K562 (cell line): ENCODE data around the gene ZNF408. TPM values are rescaled to one million over a fixed set of nuclear protein-coding genes. Genes with fewer than 3 reads are reported as not detected.

Source experiments
- ATAC-seq: fragments of 200-7000 bp; cut with Tn5 transposase; 3 replicates; pipeline ENCODE4 v1.9.1; 2020; ENCODE audit warnings: moderate library complexity
- BruUV-seq: library from RNA; stranded (reverse); fragments of 400-500 nt; replicated peaks from 2 replicates; lab custom pipeline; 2021; lab: Mats Ljungman, UMichigan
- CTCF ChIA-PET: fragments of 300-600 bp; formaldehyde crosslinking; extraction: SDS; loops from one replicate; lab custom pipeline; 2021; ENCODE audit warnings: low intra/inter-chr PET ratio; lab: Yijun Ruan, JAX
- POLR2A ChIA-PET: fragments of 300-600, 350-650 bp; sonication (Branson Sonifier 250); formaldehyde crosslinking; extraction: SDS; loops from one replicate; lab custom pipeline; 2021; ENCODE audit warnings: antibody characterized with exemption, inconsistent platforms; lab: Yijun Ruan, JAX
- DNase-seq, 4 experiments: peaks; one replicate each; pipeline versions ENCODE4 v3.0.0 to v3.0.0-alpha.2; 2011 to 2018; ENCODE audit warnings: low spot score in 3 of 4, mixed read lengths in 3 of 4; ENCODE audit errors: extremely low read depth in 1 of 4
- FAIRE-seq: peaks from 2 replicates; lab custom pipeline; 2011; peaks lifted over from hg19 to GRCh38; lab: Jason Lieb, UNC
- H2AFZ ChIP-seq: 2 replicates; pipeline ENCODE4 v1.6.0; 2011; ENCODE audit warnings: low read depth, low read length, control low read depth, inconsistent platforms
- H3K27ac ChIP-seq: fragments of 200-600 bp; 3 replicates; pipeline ENCODE4 v1.8.0; 2011; ENCODE audit warnings: low read depth, mild to moderate bottlenecking, control low read depth, inconsistent platforms, low read length, moderate library complexity, mixed read lengths; ENCODE audit errors: extremely low read depth
- H3K27me3 ChIP-seq, 2 experiments: fragments of 300-600 bp in 1 of 2; 2 replicates in 1 of 2; 3 replicates in 1 of 2; pipeline versions ENCODE4 v1.6.0 to v1.8.0; 2011; ENCODE audit warnings: inconsistent platforms in 2 of 2, low read length in 2 of 2, mild to moderate bottlenecking in 1 of 2, mixed read lengths in 1 of 2, moderate library complexity in 1 of 2; ENCODE audit not compliant: control insufficient read depth in 2 of 2, insufficient read depth in 2 of 2
- H3K36me3 ChIP-seq: fragments of 300-600 bp; 3 replicates; pipeline ENCODE4 v1.8.0; 2011; ENCODE audit warnings: mild to moderate bottlenecking, low read length, inconsistent platforms; ENCODE audit not compliant: control insufficient read depth, insufficient read depth
- H3K4me1 ChIP-seq, 2 experiments: fragments of 200-600 bp in 1 of 2; replicated peaks in 1 of 2; 2 replicates in 1 of 2; 3 replicates in 1 of 2; pipeline versions ENCODE4 v1.5.1 to v1.8.0; 2011; ENCODE audit warnings: inconsistent platforms in 2 of 2, low read length in 2 of 2, mild to moderate bottlenecking in 1 of 2, mixed read lengths in 1 of 2, moderate library complexity in 1 of 2; ENCODE audit not compliant: control insufficient read depth in 2 of 2, insufficient read depth in 2 of 2
- H3K4me2 ChIP-seq: 2 replicates; pipeline ENCODE4 v1.6.1; 2011; ENCODE audit warnings: low read length, control low read depth, inconsistent platforms, mixed read lengths; ENCODE audit not compliant: insufficient read depth
- H3K4me3 ChIP-seq: fragments of 200-600 bp; sonication (generic), shearing (Covaris generic); 2 replicates; pipeline ENCODE4 v1.5.1; 2016; ENCODE audit warnings: control low read depth, inconsistent platforms
- H3K79me2 ChIP-seq: fragments of 200-600 bp; 3 replicates; pipeline ENCODE4 v1.8.0; 2011; ENCODE audit warnings: low read length, inconsistent platforms; ENCODE audit not compliant: control insufficient read depth, insufficient read depth
- H3K9ac ChIP-seq, 2 experiments: 2 replicates each; pipeline versions ENCODE4 v1.6.0 to v1.6.1; 2011; ENCODE audit warnings: low read depth in 2 of 2, low read length in 2 of 2, control low read depth in 1 of 2, inconsistent platforms in 1 of 2, mild to moderate bottlenecking in 1 of 2, mixed read lengths in 1 of 2; ENCODE audit not compliant: insufficient read depth in 1 of 2
- H3K9me1 ChIP-seq: one replicate; pipeline ENCODE4 v1.6.0; 2011; ENCODE audit warnings: inconsistent platforms, mild to moderate bottlenecking, low read length, moderate library complexity; ENCODE audit not compliant: control insufficient read depth, insufficient read depth
- H3K9me3 ChIP-seq: replicated peaks from 2 replicates; pipeline ENCODE4 v1.5.1; 2011; ENCODE audit warnings: low read depth, low read length, inconsistent platforms; ENCODE audit not compliant: control insufficient read depth, insufficient read depth
- H4K20me1 ChIP-seq: replicated peaks from 2 replicates; pipeline ENCODE4 v1.6.1; 2011; ENCODE audit warnings: low read length, inconsistent platforms, mixed read lengths; ENCODE audit not compliant: control insufficient read depth, insufficient read depth
- CTCF ChIP-seq, 3 experiments: IDR thresholded peaks in 2 of 3; conservative IDR thresholded peaks in 1 of 3; 2 replicates each; pipeline ENCODE4 v1.5.1; 2011 to 2012; ENCODE audit warnings: low read length in 3 of 3, mild to moderate bottlenecking in 3 of 3, control low read depth in 2 of 3, improper control_type of control experiment in 1 of 3, inconsistent platforms in 1 of 3, low read depth in 1 of 3, mixed read lengths in 1 of 3, moderate library complexity in 1 of 3; ENCODE audit not compliant: insufficient read depth in 2 of 3
- FOS ChIP-seq: IDR thresholded peaks from 3 replicates; pipeline ENCODE4 v1.6.1; 2011; ENCODE audit not compliant: insufficient read length; ENCODE audit errors: extremely low read depth
- MEIS2 ChIP-seq: fragments of 450-650 bp; IDR thresholded peaks from 2 replicates; pipeline ENCODE4 v1.6.1; 2014; ENCODE audit warnings: mild to moderate bottlenecking; ENCODE audit not compliant: partially characterized antibody
- MTA2 ChIP-seq: fragments of 450-650 bp; IDR thresholded peaks from 2 replicates; pipeline ENCODE4 v1.6.1; 2016; ENCODE audit warnings: low read depth
- ZNF24 ChIP-seq: fragments of 450-650 bp; IDR thresholded peaks from 2 replicates; pipeline ENCODE4 v1.6.1; 2016
- ZNF311 ChIP-seq: fragments of 250-450 bp; sonication (Bioruptor Pico); IDR thresholded peaks from 2 replicates; pipeline ENCODE4 v1.4.0; 2020; ENCODE audit warnings: mild to moderate bottlenecking, moderate library complexity
- ZNF41 ChIP-seq: fragments of 250-450 bp; sonication (Bioruptor Pico); conservative IDR thresholded peaks from 2 replicates; pipeline ENCODE4 v1.4.0; 2020; ENCODE audit warnings: mild to moderate bottlenecking
- WGBS: fragments of 100-300 bp; shearing (Covaris generic); methylation state at CpG from one replicate; pipeline ENCODE4 v1.1.6; 2016; ENCODE audit warnings: low coverage, mixed read lengths; ENCODE audit not compliant: insufficient coverage; ENCODE audit errors: missing lambda C conversion rate; 5-methylcytosine and 5-hydroxymethylcytosine counted together
- in situ Hi-C: fragments of 300-500 bp; cut with MboI; formaldehyde crosslinking; loops from 4 replicates; pipeline ENCODE4 v1.15.0; 2018; ENCODE audit warnings: inconsistent platforms, mixed read lengths
- intact Hi-C: fragments of 100-400 bp; cut with micrococcal nuclease; formaldehyde crosslinking; loops from 2 replicates; pipeline ENCODE4 v1.14.2; 2022
- polyA plus RNA-seq, 8 experiments: library from polyadenylated mRNA; depleted of rRNA in 4 of 8; stranded (reverse) in 5 of 8; unstranded in 3 of 8; fragments of >200 nt; fragmentation: Nextera tagmentation in 2 of 8; fragmentation: Illumina TruSeq in 1 of 8; extraction: Ambion mirVana in 2 of 8; extraction: Trizol in 1 of 8; gene quantifications; 2 replicates each; pipeline versions ENCODE4 v1.2.1 to v1.2.3, GENCODE V29; 2011 to 2014; ENCODE audit warnings: inconsistent platforms in 1 of 8, missing spikeins in 1 of 8
- total RNA-seq, 7 experiments: library from RNA; depleted of rRNA in 6 of 7; stranded (reverse); fragments of >200 nt in 6 of 7; fragmentation: Illumina TruSeq in 2 of 7; extraction: Trizol in 2 of 7; gene quantifications; 2 replicates each; pipeline versions ENCODE4 v1.2.1 to v1.2.3, GENCODE V29; 2011 to 2021; ENCODE audit warnings: low replicate concordance in 1 of 7
- TF ChIP-seq, protein P1 (sequence below): fragments of 450-650 bp; formaldehyde crosslinking; IDR thresholded peaks from 2 replicates; pipeline ENCODE4 v1.4.0; 2022; ENCODE audit warnings: missing genetic modification characterization
- TF ChIP-seq, protein P2 (sequence below), 2 experiments: fragments of 450-650 bp in 1 of 2; sonication (generic) in 1 of 2; formaldehyde crosslinking in 1 of 2; IDR thresholded peaks in 1 of 2; conservative IDR thresholded peaks in 1 of 2; 2 replicates each; pipeline versions ENCODE4 v1.6.1 to v1.8.1; 2016 to 2023; ENCODE audit warnings: mild to moderate bottlenecking in 2 of 2, moderate library complexity in 2 of 2, inconsistent platforms in 1 of 2, missing genetic modification reagents in 1 of 2
- TF ChIP-seq, protein P3 (sequence below): fragments of 200-800 bp; sonication (Bioruptor generic); IDR thresholded peaks from 2 replicates; pipeline ENCODE4 v1.6.1; 2016; ENCODE audit warnings: missing genetic modification characterization, missing compliant biosample characterization

Gene ZNF408
- total and polyA plus RNA-seq, 9 of the 15 experiments (the other 6 are each of a cell fraction or from before 2014, with no cell fraction given): 0.15 to 18.4 (median 7.4) TPM

DNA sequence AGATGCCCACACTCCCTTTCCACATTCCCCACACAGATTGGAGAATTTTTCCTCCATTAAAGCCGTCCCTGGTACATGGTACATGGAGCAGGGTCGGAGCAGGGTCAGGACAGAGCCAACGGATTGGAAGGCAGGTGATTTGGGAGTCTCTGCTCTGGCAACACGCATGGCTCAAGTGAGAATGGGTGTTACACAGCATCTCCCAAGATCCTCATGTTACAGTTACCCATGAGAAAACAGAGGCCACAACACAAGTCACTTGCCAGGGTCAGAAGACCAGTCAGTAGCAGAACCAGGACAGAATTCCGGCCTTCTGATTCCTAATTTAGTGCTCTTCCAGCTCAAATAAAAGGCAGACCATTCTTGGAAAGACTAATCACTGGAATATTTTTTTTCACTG lies 10.5 kb downstream of the ZNF408 start:
- 49% methylated on average over 5 of the region's 5 CpGs for WGBS
- no peak for TF ChIP-seq MEIS2
- TF ChIP-seq ZNF24: no peak
- no peak for TF ChIP-seq MTA2
- TF ChIP-seq ZNF41 (CRISPR knock-in tag): no peak
- no peak for TF ChIP-seq FOS
- TF ChIP-seq CTCF (IDR thresholded peaks at IDR 0.05 in 2 of 3, conservative IDR thresholded peaks at IDR 0.05 in 1 of 3; ENCODE audit: insufficient read depth in 2 of 3, low read depth in 1 of 3, low read length in 3 of 3): no peak
- no peak for TF ChIP-seq ZNF311 (CRISPR knock-in tag)
- TF ChIP-seq, protein P1, sequence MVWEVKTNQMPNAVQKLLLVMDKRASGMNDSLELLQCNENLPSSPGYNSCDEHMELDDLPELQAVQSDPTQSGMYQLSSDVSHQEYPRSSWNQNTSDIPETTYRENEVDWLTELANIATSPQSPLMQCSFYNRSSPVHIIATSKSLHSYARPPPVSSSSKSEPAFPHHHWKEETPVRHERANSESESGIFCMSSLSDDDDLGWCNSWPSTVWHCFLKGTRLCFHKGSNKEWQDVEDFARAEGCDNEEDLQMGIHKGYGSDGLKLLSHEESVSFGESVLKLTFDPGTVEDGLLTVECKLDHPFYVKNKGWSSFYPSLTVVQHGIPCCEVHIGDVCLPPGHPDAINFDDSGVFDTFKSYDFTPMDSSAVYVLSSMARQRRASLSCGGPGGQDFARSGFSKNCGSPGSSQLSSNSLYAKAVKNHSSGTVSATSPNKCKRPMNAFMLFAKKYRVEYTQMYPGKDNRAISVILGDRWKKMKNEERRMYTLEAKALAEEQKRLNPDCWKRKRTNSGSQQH (CRISPR knock-in tag): no peak
- TF ChIP-seq, protein P2, sequence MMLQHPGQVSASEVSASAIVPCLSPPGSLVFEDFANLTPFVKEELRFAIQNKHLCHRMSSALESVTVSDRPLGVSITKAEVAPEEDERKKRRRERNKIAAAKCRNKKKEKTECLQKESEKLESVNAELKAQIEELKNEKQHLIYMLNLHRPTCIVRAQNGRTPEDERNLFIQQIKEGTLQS (IDR thresholded peaks at IDR 0.05): no peak
- TF ChIP-seq, protein P2 (CRISPR knock-in tag; conservative IDR thresholded peaks at IDR 0.05): no peak
- TF ChIP-seq, protein P3, sequence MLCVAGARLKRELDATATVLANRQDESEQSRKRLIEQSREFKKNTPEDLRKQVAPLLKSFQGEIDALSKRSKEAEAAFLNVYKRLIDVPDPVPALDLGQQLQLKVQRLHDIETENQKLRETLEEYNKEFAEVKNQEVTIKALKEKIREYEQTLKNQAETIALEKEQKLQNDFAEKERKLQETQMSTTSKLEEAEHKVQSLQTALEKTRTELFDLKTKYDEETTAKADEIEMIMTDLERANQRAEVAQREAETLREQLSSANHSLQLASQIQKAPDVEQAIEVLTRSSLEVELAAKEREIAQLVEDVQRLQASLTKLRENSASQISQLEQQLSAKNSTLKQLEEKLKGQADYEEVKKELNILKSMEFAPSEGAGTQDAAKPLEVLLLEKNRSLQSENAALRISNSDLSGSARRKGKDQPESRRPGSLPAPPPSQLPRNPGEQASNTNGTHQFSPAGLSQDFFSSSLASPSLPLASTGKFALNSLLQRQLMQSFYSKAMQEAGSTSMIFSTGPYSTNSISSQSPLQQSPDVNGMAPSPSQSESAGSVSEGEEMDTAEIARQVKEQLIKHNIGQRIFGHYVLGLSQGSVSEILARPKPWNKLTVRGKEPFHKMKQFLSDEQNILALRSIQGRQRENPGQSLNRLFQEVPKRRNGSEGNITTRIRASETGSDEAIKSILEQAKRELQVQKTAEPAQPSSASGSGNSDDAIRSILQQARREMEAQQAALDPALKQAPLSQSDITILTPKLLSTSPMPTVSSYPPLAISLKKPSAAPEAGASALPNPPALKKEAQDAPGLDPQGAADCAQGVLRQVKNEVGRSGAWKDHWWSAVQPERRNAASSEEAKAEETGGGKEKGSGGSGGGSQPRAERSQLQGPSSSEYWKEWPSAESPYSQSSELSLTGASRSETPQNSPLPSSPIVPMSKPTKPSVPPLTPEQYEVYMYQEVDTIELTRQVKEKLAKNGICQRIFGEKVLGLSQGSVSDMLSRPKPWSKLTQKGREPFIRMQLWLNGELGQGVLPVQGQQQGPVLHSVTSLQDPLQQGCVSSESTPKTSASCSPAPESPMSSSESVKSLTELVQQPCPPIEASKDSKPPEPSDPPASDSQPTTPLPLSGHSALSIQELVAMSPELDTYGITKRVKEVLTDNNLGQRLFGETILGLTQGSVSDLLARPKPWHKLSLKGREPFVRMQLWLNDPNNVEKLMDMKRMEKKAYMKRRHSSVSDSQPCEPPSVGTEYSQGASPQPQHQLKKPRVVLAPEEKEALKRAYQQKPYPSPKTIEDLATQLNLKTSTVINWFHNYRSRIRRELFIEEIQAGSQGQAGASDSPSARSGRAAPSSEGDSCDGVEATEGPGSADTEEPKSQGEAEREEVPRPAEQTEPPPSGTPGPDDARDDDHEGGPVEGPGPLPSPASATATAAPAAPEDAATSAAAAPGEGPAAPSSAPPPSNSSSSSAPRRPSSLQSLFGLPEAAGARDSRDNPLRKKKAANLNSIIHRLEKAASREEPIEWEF (CRISPR knock-in tag): no peak
- H4K20me1 ChIP-seq: no peaks in the 10 kb centered on the region
- H3K36me3 ChIP-seq: peaks cover 11% of the 10 kb centered on the region; the same call in 1 of the 3 replicates
- H3K27ac ChIP-seq: no peak overlapping the region
- H3K4me1 ChIP-seq: no peaks in the 10 kb centered on the region
- H3K4me3 ChIP-seq: no peak overlapping the region
- FAIRE-seq: no peak
- POLR2A ChIA-PET: interaction anchor here (0.8 to 1.9 kb wide), 4 partner anchors 9 to 115 kb away, joined by 3 to 7 read pairs (median 3); partner anchors contain the start of gene ZNF408
- CTCF ChIA-PET: no interaction called here
- in situ Hi-C loops: no loop called here
- DNase-seq: no peak
- H3K9me1 ChIP-seq: no peaks in the 10 kb centered on the region
- H2AFZ ChIP-seq: no peak overlapping the region
- BruUV-seq: no TSS peak
- no peak overlapping the region for H3K4me2 ChIP-seq
- H3K27me3 ChIP-seq: no peaks in the 10 kb centered on the region
- intact Hi-C loops: no loop called here
- no peaks in the 10 kb centered on the region for H3K9me3 ChIP-seq
- no peak overlapping the region for H3K9ac ChIP-seq
- H3K79me2 ChIP-seq: no peaks in the 10 kb centered on the region
- no peak for ATAC-seq
